GM19395 (cell line): ENCODE data around the gene TKTL2.
A peak's percentile ranks its signal among the peaks of the same experiment; 100 is the strongest.

Source experiments
- ATAC-seq: cut with Tn5 transposase; IDR thresholded peaks from one replicate; pipeline ENCODE4 v1.9.1; 2021; ENCODE audit warnings: mild to moderate bottlenecking, moderate library complexity; ENCODE audit not compliant: unreplicated experiment

TKTL2 gene, protein sequence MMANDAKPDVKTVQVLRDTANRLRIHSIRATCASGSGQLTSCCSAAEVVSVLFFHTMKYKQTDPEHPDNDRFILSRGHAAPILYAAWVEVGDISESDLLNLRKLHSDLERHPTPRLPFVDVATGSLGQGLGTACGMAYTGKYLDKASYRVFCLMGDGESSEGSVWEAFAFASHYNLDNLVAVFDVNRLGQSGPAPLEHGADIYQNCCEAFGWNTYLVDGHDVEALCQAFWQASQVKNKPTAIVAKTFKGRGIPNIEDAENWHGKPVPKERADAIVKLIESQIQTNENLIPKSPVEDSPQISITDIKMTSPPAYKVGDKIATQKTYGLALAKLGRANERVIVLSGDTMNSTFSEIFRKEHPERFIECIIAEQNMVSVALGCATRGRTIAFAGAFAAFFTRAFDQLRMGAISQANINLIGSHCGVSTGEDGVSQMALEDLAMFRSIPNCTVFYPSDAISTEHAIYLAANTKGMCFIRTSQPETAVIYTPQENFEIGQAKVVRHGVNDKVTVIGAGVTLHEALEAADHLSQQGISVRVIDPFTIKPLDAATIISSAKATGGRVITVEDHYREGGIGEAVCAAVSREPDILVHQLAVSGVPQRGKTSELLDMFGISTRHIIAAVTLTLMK

DNA sequence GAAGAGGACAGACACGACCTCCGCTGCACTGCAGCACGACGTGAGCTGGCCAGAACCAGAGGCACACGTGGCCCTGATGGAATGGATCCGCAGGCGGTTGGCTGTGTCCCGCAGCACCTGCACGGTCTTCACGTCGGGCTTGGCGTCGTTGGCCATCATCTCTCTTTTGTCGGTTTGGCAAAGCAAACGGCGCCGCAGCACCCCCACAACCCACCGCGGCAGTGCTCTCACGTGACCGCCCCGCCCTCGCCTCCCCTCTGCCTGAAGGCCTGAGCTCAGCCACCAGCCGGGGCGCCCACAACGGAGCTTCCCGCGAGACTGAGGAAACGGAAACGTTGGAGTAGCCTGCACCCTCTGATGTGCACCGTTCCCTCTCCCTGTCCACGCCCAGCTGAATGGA is at the start of gene TKTL2:
Gene TKTL2, minus strand, starts transcription at position 179 of the 400 bp plus-strand sequence. Its CDS starts 20 bp downstream, at position 159.
- no peak for ATAC-seq

DNA sequence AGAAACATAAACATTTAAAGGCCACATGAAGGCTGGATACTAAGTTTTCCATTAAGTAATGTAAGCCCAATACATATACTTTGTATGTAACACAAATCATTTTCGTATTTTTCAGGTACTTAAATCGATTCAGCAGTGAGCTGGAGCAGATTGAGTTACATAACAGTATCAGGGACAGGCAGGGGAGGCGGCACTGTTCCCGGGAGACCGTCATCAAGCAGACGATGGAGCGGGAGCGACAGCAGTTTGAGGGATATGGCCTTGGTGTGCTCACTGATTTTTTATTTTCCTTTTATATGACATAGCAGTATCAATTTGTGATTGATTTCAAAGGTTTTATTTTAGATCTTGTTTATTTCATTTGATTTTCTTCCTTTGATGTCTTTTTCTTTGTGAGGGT is 41.6 kb upstream of the TKTL2 start:
- no peak for ATAC-seq

DNA sequence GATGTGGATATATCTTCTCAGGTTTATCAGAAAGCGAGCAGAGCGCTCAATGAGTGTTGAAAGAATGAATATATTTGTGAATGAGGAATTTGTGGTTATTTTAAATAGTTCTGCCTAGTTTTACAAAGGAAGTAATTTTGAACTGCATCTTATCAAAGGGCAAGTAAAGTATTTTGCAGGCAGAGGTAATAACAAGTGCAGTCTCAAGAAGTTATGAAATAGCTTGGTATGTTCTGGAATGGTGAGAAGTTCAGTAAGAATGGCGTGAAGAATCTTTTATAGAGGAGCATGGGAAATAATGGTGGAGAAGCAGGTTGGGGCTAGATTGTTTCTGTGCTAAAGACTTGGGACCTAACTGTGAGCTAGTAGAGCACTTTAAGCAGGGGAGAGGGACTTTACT is 31.8 kb upstream of the TKTL2 start:
- no peak for ATAC-seq

DNA sequence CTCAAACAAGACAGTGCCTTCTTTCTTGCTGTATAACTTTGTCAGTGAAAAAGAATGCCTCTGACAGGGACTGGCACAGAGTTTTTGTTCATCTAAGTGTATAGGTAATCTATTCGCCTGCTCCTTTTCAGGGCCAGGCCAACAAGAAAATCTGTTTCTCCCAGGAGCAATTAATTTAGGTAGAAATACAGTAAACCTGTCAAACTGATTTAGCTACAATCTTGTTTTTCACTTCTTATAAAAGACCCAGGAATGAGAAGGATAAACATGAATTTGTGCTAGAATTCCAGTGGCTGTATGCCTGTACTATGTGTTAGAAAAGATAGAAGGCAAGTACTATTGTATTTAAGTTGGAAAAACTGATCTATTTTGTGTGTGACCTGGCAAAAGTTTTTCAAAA is 27.0 kb upstream of the TKTL2 start:
- ATAC-seq = no peak

DNA sequence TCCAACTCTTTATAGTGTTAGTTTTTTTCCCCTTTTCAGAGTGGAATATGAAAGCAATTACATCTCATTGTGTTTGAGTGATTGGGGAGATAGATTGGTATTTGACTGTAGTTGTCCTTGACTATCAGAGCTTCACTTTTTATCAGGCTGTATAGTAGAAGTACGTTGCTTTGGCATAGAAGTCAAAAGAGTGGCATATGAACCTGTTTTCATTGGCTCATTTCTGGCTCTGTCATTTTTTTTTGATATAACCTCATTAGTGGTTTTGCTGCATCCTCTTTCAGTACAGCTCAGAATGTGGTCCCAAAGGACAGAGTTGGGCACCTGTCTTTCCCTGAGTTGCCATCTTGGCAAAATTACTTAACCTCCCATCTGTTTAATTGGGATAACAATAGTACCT is 22.3 kb upstream of the TKTL2 start:
- ATAC-seq = peak; percentile 27

DNA sequence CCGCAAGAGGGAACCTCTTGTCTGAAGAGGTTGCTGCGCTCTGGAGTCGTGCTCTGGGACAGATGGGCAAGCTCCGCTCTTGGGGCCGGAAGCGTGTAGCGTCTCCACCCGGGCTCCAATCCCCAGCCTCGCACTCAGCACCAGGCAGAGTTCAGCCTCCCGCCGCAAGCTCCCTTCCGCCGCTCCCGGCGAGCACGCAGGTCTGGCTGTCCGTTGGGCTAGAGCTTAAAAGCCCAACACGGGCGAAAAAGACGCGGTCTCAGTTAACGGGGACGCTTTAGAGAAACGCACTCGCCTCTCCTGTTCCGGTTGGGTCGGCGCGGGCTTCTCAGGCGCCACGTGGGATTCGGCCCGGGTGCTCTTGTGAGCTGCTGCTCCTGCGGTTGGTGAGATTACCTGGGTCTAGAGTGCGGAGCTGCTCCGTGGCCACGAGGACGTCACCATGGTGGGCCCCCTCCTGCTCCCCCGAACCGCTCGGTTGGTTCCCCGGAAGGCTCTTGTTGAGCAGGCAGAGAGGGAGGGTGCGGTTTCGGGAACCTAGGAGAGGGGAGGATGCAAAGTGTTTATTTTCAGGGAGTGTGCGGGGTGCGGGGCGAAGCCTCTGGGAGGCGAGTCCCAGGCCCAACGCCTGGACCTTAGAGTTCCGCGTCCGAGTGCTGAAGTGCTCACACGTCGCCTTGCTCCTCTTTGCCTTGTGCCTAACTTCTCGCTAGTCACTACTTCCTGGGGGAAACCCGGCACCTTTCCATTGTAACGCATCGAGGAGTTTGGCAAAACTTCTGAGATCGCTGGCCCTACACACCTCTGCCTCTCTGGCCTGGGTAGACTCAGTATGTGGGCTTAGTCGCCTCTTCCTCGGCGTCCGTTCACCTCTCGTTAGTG is 21.0 kb upstream of the TKTL2 start, which contains the start of gene TMA16:
Gene TMA16, plus strand, starts transcription at position 331 of the 882 bp plus-strand sequence. Its CDS starts 112 bp downstream, at position 443.
- peak; percentile 82 for ATAC-seq

DNA sequence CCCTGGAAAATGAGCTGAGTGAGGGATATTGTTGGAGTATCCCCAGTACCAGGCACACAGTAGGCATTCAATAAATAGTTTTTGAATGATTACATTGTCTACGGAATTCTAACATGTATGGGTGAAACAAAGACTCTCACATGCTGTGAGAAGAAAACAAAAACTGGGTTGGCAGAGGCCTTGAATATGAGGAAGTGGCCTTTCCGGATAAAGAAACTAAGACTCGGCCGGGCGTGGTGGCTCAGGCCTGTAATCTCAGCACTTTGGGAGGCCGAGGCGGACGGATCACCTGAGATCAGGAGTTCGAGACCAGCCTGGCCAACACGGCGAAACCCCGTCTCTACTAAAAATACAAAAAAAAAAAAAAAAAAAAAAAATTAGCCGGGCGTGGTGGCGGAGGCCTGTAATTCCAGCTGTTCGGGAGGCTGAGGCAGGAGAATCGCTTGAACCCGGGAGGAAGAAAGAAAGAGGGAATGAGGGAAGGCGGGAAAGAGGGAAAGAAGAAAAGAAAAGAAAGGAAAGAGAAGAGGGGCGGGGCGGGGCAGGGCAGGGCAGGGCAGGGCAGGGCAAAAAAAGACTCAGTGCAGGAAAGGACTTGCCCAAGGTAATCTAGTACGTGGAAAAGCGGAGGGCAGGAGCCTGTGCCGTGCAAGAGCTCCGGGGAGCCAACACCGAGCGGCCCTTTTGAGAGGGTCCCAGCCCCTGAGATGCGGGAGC is 20.2 kb upstream of the TKTL2 start:
- peak; percentile 24 for ATAC-seq

DNA sequence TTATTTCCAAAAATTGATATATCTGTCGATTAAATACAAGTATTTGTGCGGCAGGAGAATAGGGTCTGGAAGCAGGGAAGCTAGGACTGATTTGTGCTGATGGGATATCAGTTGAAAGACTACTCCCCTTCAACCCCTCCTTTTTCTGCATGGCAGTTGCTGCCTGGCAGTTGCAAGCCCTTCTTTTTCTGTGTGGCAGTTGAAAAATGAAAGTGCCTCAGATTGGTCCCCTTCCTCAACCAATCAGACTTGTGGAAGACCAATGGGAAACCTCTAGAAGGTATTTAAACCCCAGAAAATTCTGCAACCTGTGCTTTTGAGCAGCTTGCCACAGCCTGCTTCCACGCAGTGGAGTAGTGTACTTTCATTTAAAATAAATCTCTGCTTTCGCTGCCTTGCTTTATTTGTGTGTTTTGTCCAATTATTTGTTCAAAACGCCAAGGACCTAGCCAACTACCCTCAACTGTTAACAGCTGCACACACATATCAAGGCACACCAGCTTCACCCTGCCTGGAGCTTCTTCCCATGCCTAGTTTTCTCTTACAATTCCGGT is 19.5 kb upstream of the TKTL2 start:
- ATAC-seq = no peak

DNA sequence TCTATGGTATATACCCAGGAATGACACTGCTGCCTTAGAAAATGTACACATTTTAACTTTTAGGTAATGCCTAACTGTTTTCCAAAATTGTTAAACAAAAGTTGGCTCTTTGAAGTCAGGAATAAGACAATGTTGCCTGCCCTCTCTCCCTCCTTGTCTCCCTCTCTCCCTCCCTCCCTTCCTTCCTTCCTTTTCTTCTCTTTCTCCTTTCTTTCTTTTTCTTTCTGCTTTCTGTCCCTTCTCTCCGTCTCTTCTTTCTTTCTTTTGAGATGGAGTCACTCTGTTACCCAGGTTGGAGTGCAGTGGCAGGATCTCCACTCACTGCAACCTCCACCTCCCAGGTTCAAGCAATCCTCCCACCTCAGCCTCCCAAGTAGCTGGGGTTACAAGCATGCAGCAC is 16.4 kb upstream of the TKTL2 start:
- no peak for ATAC-seq

DNA sequence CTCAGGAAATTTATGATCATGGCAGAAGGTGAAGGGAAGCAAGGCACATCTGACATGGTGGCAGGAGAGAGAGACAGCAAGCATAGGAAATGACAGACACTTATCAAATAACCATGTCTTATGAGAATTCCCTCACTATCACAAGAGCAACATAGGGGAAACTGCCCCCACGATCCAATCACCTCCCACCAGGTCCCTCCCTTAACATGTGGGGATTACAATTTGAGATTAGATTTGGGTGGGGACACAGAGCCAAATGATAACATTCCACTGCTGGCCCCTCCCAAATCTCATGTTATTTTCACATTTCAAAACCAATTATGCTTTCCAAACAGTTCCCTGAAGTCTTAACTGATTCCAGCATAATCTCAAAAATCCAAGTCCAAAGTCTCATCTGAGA is 12.8 kb upstream of the TKTL2 start:
- ATAC-seq = no peak

DNA sequence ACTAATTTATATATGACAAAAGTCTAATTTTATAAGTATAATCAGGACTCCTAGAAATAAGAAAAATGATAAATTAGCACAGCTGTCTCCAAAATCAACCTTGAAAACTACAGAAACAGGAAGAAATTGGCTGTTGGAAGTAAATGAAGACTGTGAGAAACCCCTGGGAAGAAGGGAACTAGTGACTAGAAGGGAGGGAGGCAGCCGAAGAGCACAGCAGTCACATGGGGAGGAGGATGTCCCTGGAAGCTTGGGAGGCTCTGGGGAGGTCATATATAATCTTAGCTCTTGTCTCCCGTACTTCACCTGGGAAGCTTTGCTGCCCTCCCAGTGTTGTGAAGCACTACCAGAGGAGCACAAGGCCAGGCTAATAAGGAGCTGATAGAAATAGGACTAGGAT is 12.0 kb upstream of the TKTL2 start:
- no peak for ATAC-seq

DNA sequence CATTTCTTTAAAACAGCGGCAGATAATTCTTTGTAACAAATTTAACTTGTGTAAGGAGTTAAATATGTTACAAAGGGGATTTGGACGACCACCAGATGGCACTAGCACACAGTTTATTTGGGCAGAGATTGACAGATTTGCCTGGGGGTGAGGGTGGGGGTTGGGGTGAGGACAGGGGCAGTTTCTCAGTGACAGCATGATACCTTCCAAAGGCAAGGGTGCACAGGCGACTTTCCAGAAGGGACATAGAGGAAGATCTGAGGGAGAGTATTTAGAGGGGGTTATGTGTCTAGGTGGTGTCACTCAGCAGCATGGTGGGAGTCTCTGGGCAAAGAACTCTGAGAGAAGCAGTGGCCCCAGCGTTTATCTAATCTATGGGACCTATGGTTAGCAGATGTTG is 11.4 kb upstream of the TKTL2 start:
- ATAC-seq = peak; percentile 45

DNA sequence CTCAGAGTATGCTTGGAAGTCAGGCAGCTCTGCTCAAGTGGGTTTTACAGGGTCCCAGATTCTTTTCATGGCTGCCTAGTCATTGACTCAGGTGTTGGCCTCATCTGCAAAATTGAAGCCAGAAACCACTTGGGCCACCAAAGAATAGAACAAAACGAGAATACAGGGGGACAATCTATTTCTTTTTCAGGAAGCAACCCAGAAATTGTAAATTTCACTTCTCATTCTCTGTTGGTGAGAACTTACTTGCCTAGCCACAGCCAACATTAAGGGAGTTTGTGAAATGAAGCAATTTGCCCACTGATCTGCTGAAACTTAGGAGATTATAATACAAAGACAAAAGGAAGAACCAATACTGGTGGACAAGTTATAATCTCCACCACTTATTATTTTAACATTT is 8.6 kb upstream of the TKTL2 start:
- ATAC-seq = peak; percentile 73

DNA sequence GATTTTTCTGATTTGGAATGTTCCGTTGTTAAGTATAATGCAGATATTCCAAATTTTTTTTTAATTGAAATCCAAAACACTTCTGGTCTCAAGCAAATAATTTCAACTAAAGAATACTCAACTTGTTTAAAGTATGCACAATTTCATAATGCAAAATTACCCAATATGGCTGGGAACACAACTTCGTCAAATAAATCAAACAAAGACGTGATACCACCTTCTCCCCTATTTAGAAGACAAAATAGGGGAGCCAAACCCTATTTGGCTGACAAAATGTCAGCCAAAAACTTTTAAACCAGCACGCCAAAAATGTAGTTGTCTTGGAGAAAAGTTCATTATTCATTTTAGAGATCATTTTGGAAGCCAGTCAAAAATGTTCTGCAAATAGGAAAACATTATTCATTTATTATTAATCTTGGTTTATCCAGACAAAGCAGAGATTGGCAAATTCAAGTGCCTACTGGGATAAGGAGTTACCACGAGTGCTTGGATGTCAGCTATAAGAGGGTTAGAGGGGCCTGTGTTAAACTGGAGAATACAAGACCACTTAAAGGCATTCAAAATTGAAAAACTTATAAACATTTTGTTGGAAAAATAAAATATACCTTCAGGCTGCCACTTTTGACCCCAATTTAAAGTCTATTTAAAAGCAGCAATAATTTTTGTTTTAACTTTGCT is 3.3 kb upstream of the TKTL2 start:
- no peak for ATAC-seq

DNA sequence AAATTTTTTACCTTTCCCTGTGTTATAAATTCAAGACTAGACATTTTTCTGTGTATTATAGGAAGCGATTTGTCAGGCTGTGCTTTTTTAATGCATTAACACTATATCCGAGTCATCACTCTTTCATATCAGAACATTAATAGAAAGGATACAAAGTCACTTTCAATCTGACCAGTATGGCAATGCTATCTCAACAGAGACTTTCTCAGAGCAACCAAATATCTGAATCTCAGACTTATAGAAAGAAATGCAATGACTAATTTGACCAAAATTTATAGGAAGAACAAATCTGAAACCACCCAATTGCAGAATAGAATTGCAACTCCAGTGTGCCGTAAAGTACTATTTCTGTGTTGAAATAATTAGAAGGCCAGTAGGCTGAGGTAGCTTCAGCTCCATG is 473 bp upstream of the TKTL2 start:
- ATAC-seq = no peak

DNA sequence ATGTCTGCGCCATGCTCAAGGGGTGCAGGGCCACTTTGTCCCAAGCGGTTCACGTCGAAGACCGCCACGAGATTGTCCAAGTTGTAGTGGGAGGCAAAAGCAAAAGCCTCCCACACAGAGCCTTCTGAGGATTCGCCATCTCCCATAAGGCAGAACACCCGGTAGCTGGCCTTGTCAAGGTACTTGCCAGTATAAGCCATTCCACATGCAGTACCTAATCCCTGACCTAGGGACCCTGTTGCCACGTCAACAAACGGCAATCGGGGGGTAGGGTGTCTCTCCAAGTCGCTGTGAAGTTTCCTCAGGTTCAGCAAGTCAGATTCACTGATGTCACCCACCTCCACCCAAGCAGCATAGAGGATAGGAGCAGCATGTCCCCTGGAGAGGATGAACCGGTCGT is 424 bp downstream of the TKTL2 start:
- no peak for ATAC-seq

DNA sequence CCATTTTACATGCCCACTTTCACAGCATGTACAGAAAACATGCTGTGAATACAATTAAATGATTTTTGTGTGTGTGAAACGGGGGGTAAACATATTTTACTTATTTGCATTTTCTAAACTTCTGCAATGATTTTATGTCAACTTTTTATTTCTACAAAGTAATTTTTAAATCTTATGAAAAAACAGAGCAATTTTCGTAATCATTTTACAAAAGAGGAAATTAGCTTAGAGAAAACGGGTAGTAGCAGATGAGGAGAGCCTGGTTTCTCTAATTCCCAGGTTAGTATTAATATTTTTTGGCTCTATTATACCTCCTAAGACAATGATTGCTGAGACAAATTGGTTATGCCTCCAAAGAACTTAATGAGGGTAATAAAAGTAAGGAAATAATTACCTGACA is 3.2 kb downstream of the TKTL2 start:
- ATAC-seq = no peak

DNA sequence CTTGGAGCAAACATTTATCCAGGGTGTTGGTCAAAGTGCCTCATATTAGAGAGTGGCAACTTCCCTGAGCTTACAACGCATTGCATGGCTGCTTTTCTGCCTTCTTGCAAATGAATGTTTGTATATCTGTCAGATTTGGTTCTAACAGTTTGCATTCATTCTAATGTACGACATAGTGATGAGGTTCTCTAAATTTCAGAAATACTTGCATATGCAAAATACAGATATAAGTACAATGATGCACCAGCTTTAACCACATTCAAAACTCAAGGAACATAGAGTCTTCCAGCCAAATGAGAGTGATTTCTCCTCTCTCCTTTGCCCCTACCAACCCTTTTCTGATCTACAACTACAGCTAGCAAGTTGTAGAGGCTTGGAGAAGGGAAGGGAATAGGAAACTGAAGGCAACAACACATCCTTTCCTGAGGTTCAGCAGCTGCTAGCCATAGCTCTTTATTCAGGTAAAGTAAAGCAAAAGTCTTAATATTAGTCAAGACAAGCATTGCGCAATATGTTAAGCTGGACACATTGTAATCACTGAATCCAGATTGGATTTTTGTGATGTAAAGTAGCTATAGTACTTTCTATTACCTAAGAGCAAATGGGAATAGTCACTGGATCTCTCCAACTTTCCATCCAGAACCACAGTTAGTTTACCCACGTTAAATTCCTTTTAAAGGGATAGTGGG is 6.3 kb downstream of the TKTL2 start:
- no peak for ATAC-seq

DNA sequence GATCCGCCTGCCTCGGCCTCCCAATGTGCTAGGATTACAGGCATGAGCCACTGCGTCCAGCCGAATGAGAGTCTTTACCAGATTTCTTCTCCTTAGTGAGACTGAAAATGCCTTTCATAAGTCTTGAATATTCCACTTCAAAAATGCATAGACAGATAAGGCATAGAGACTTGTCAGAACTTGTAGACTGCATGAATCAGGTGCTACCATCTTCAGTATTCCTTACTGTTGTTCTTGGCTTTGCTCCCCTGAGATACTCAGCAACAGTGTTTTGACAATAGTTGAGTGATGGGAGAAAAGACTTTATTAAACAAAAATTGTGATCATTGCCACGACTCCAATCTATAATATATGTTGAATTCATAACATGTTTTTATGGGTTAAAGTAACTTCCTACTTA is 11.0 kb downstream of the TKTL2 start:
- no peak for ATAC-seq
